Uterus (tissue), 2 donors: Measurements from ENCODE around the gene TCHP.

Source experiments
- CTCF ChIP-seq, 4 experiments: fragments of 200-600 bp in 2 of 4; fragments of 450-650 bp in 2 of 4; sonication (generic) in 2 of 4; IDR thresholded peaks; one replicate each; pipeline ENCODE4 v1.5.1; 2016 to 2019; ENCODE audit warnings: antibody characterized with exemption in 4 of 4, mild to moderate bottlenecking in 2 of 4, moderate library complexity in 1 of 4
- POLR2A ChIP-seq, 2 donors: fragments of 450-650 bp; IDR thresholded peaks; one replicate each; pipeline ENCODE4 v1.6.1; 2016; ENCODE audit warnings: antibody characterized with exemption in 2 of 2, mild to moderate bottlenecking in 1 of 2, moderate library complexity in 1 of 2

- TF ChIP-seq CTCF (IDR thresholded peaks at IDR 0.05) (no peak), POLR2A (IDR thresholded peaks at IDR 0.05) (no peak)
These were observed 11.7 kb upstream of the TCHP start for GRCh38 chr12:109888179-109889020.
